Progenitor cell of endocrine pancreas (in vitro differentiated cells): Measurements from ENCODE around the gene GRM3. TPM values are rescaled to one million over a fixed set of nuclear protein-coding genes. Genes with fewer than 3 reads are reported as not detected.

ENCODE experiments used
- DNase-seq: peaks from one replicate; pipeline ENCODE4 v3.0.0; 2021; ENCODE audit warnings: low spot score; ENCODE audit not compliant: unreplicated experiment
- H3K27ac Mint-ChIP-seq: 2 replicates; pipeline ENCODE4 v1.8.0; 2021; ENCODE audit warnings: mild to moderate bottlenecking, moderate library complexity, mixed read lengths
- H3K27me3 Mint-ChIP-seq: 2 replicates; pipeline ENCODE4 v1.8.0; 2021; ENCODE audit warnings: mixed read lengths
- H3K36me3 Mint-ChIP-seq: 2 replicates; pipeline ENCODE4 v1.8.0; 2022; ENCODE audit warnings: mixed read lengths; ENCODE audit not compliant: insufficient read depth
- H3K4me1 Mint-ChIP-seq: 2 replicates; pipeline ENCODE4 v1.8.0; 2021; ENCODE audit warnings: low read depth, mixed read lengths
- H3K4me3 Mint-ChIP-seq: 2 replicates; pipeline ENCODE4 v1.8.0; 2021; ENCODE audit warnings: low read depth, mild to moderate bottlenecking, moderate library complexity, mixed read lengths
- H3K9me3 Mint-ChIP-seq: 2 replicates; pipeline ENCODE4 v1.8.0; 2021; ENCODE audit warnings: low read depth, mixed read lengths
- total RNA-seq: library from RNA; stranded (reverse); gene quantifications from 2 replicates; pipeline ENCODE4 v1.2.1, GENCODE V29; 2021
- TF ChIP-seq, protein P1 (sequence below): fragments of 200-600 bp; sonication (generic); IDR thresholded peaks from one replicate; pipeline ENCODE4 v1.5.0; 2021; ENCODE audit warnings: antibody characterized with exemption, mild to moderate bottlenecking; ENCODE audit not compliant: unreplicated experiment

GRM3 gene
- total RNA-seq, 1 donor from 2014 or later, result 1.4 TPM

DNA sequence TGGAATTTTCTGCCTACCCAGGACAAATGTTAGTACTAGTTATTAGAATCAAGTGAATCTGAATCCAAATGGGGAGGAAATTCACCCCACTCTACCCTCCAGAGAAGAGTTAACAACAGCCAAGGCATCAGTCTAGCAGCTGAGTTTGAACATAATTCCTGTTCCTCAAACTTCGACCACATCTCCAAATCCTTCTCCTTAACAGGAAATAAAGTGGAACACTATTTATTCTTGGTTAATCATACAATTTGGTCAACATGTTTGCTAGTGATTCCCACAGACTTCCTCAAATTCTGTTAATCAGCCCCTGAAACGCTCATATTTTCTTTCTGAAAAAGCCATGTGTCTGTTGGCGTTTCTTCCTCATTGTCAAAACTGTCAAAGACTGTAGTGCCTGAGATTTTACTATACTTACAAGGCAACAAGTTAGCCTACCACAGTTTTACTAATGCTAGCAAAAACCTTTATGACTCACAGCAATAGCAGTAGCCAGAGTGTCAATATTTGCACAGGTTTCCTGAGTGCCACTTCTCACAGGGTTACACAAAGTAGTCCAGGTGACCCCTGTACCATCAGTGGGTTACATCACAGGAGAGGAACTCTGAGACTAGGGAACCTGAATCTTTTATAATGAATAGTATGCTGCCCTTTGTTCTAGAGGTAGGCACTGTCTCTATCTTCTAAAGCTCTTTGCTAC is 202.9 kb downstream of the GRM3 start:
- TF ChIP-seq, protein P1, sequence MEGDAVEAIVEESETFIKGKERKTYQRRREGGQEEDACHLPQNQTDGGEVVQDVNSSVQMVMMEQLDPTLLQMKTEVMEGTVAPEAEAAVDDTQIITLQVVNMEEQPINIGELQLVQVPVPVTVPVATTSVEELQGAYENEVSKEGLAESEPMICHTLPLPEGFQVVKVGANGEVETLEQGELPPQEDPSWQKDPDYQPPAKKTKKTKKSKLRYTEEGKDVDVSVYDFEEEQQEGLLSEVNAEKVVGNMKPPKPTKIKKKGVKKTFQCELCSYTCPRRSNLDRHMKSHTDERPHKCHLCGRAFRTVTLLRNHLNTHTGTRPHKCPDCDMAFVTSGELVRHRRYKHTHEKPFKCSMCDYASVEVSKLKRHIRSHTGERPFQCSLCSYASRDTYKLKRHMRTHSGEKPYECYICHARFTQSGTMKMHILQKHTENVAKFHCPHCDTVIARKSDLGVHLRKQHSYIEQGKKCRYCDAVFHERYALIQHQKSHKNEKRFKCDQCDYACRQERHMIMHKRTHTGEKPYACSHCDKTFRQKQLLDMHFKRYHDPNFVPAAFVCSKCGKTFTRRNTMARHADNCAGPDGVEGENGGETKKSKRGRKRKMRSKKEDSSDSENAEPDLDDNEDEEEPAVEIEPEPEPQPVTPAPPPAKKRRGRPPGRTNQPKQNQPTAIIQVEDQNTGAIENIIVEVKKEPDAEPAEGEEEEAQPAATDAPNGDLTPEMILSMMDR, result no peak
- H3K27ac Mint-ChIP-seq, result peak overlapping the region; percentile 98
- peaks cover 3% of the 10 kb centered on the region for H3K9me3 Mint-ChIP-seq
- DNase-seq, result no peak
- peak overlapping the region; percentile 0 for H3K4me3 Mint-ChIP-seq
- peaks cover 44% of the 10 kb centered on the region for H3K4me1 Mint-ChIP-seq
- no peaks in the 10 kb centered on the region for H3K27me3 Mint-ChIP-seq
- peaks cover 4% of the 10 kb centered on the region for H3K36me3 Mint-ChIP-seq

GRCh38 chr7:86848226-86848625 is 204.5 kb downstream of the GRM3 start:
- H3K36me3 Mint-ChIP-seq, result peaks cover 4% of the 10 kb centered on the region
- DNase-seq, result no peak
- TF ChIP-seq, protein P1, result no peak
- H3K27ac Mint-ChIP-seq, result peak overlapping the region; percentile 18
- H3K4me1 Mint-ChIP-seq, result peaks cover 39% of the 10 kb centered on the region
- no peak overlapping the region for H3K4me3 Mint-ChIP-seq
- H3K9me3 Mint-ChIP-seq, result peaks cover 3% of the 10 kb centered on the region
- no peaks in the 10 kb centered on the region for H3K27me3 Mint-ChIP-seq

GRCh38 chr7:86851566-86851965 is 207.9 kb downstream of the GRM3 start:
- TF ChIP-seq, protein P1, result no peak
- Mint-ChIP-seq H3K36me3 (peaks cover 3% of the 10 kb centered on the region), H3K27ac (peak overlapping the region; percentile 14), H3K27me3 (no peaks in the 10 kb centered on the region), H3K9me3 (no peaks in the 10 kb centered on the region), H3K4me3 (no peak overlapping the region), H3K4me1 (peaks cover 26% of the 10 kb centered on the region)
- no peak for DNase-seq

DNA sequence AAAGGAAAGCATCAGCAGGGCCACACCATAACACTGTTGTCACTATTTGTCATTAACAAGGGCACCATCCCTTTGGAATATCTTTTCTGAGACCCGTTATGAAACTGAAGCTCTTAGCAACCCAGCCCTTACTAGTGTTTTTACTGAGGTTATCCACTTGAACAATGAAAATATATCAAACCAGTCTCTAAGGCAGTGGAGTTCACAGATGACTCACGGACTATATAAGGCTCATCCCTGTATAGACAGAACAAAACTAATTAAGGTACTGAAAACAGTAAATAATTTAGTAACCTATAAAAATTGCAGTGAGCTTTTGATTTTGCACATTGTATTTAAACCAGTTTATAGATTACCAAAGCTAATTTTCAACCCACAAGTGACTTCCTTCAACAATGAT is 219.7 kb downstream of the GRM3 start:
- DNase-seq, result no peak
- H3K4me1 Mint-ChIP-seq, result peaks cover 10% of the 10 kb centered on the region
- H3K4me3 Mint-ChIP-seq, result no peak overlapping the region
- no peaks in the 10 kb centered on the region for H3K27me3 Mint-ChIP-seq
- H3K36me3 Mint-ChIP-seq, result peaks cover 18% of the 10 kb centered on the region
- peaks cover 3% of the 10 kb centered on the region for H3K9me3 Mint-ChIP-seq
- TF ChIP-seq, protein P1, result no peak
- H3K27ac Mint-ChIP-seq, result no peak overlapping the region

- Mint-ChIP-seq H3K27me3 (no peaks in the 10 kb centered on the region), H3K27ac (peak overlapping the region; percentile 86), H3K9me3 (peaks cover 13% of the 10 kb centered on the region), H3K36me3 (peaks cover 27% of the 10 kb centered on the region), H3K4me1 (peaks cover 10% of the 10 kb centered on the region), H3K4me3 (no peak overlapping the region)
- no peak for DNase-seq
- TF ChIP-seq, protein P1, result no peak
Measured at GRCh38 chr7:86867163-86867762, 223.6 kb downstream of the GRM3 start.
